ENCODE data around the gene PRR16.

GRCh38 chr5:120432861-120433260 lies 31.2 kb upstream of the PRR16 start:
- TF ChIP-seq EZH2 (IDR thresholded peaks at IDR 0.05; ENCODE audit: insufficient read depth, poor library complexity, severe bottlenecking) (no peak), EZH2phosphoT487 (IDR thresholded peaks at IDR 0.05; ENCODE audit: insufficient read depth, low read depth) (no peak)
